SH-SY5Y (cell line): Measurements from ENCODE around the gene CADPS2.

Experiments used
- GATA2 ChIP-seq: IDR thresholded peaks from 2 replicates; pipeline ENCODE4 v1.6.1; 2011; ENCODE audit warnings: mild to moderate bottlenecking, low read depth, low read length
- GATA3 ChIP-seq: IDR thresholded peaks from 2 replicates; pipeline ENCODE4 v1.6.1; 2011; ENCODE audit warnings: low read depth, mild to moderate bottlenecking, low read length, moderate library complexity

- no peak for TF ChIP-seq GATA2
- no peak for TF ChIP-seq GATA3
Observed at GRCh38 chr7:122518488-122518887, 367.8 kb downstream of the CADPS2 start.
